HS-5 (cell line): ENCODE results near the gene UBE3D.
"Not testable (repeated sequence)": the region's sequence is repeated elsewhere in the genome, so short reads cannot be mapped to it uniquely, and the experiment has no call there.

Experiments
- DNase-seq: peaks from one replicate; pipeline ENCODE4 v3.0.0-alpha.2; 2012; ENCODE audit warnings: low read depth

UBE3D gene

GRCh38 chr6:82910395-82910794 is 155.2 kb downstream of the UBE3D start:
- no peak for DNase-seq

- no peak for DNase-seq
Measured at GRCh38 chr6:82909551-82909950, 156.1 kb downstream of the UBE3D start.

- no peak for DNase-seq
Measured at GRCh38 chr6:82908661-82909060, 157.0 kb downstream of the UBE3D start.

GRCh38 chr6:82906951-82907350 is 158.7 kb downstream of the UBE3D start:
- DNase-seq = peak; percentile 11

- DNase-seq = no peak
Measured at GRCh38 chr6:82906489-82906888, 159.2 kb downstream of the UBE3D start.

- no peak for DNase-seq
Measured at GRCh38 chr6:82904860-82905259, 160.8 kb downstream of the UBE3D start.

GRCh38 chr6:82904257-82904656 is 161.4 kb downstream of the UBE3D start:
- DNase-seq = no peak

- no peak for DNase-seq
Measured at GRCh38 chr6:82902290-82902689, 163.4 kb downstream of the UBE3D start.

GRCh38 chr6:82894653-82895259 is 170.9 kb downstream of the UBE3D start:
- DNase-seq = no peak

- DNase-seq = no peak
Measured at GRCh38 chr6:82893889-82894652, 171.6 kb downstream of the UBE3D start.

GRCh38 chr6:82891503-82891902 is 174.1 kb downstream of the UBE3D start:
- DNase-seq = not testable (repeated sequence)

GRCh38 chr6:82891076-82891475 is 174.6 kb downstream of the UBE3D start:
- no peak for DNase-seq

- DNase-seq = no peak
Measured at GRCh38 chr6:82890240-82890639, 175.4 kb downstream of the UBE3D start.

GRCh38 chr6:82889143-82889542 is 176.5 kb downstream of the UBE3D start:
- no peak for DNase-seq

- no peak for DNase-seq
Measured at GRCh38 chr6:82882363-82883023, 183.1 kb downstream of the UBE3D start.

GRCh38 chr6:82881519-82881918 is 184.1 kb downstream of the UBE3D start:
- DNase-seq = no peak

- no peak for DNase-seq
Measured at GRCh38 chr6:82878812-82879211, 186.8 kb downstream of the UBE3D start.

- no peak for DNase-seq
Measured at GRCh38 chr6:82877213-82878195, 188.1 kb downstream of the UBE3D start.

- DNase-seq = peak; percentile 82
Measured at GRCh38 chr6:82875573-82876185, 190.0 kb downstream of the UBE3D start.

GRCh38 chr6:82874867-82875266 is 190.8 kb downstream of the UBE3D start:
- no peak for DNase-seq

- no peak for DNase-seq
Measured at GRCh38 chr6:82872185-82872584, 193.5 kb downstream of the UBE3D start.
